ENCODE measurements around the gene SAT1. TPM values are rescaled to one million over a fixed set of nuclear protein-coding genes. Genes with fewer than 3 reads are reported as not detected.

SAT1 gene
- total RNA-seq, 1 donor from 2014 or later = 263 TPM

DNA sequence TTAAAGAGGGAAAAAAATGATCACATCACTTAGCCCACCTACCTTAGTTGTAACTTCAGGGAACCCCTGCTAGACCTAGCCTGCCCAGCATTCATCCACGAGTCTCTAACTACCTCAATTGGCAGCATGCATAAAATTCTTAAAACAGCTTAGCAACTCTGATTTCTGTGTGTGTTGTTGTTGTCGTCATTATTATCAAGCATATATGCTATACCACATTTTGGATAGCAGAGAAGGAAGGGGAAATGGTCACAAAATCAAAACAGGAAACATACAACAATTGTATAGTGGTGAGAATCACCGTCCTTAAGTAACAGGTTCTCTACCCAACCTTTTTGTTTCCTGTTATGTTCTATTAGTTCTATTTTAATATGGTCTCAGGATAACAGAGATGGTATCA is 37.2 kb upstream of the SAT1 start:
- no peak for DNase-seq (ENCODE audit: low spot score)
- Mint-ChIP-seq H3K36me3 (ENCODE audit: low read depth) (no peaks in the 10 kb centered on the region), H3K27ac (ENCODE audit: unreplicated experiment) (no peak overlapping the region), H3K4me1 (ENCODE audit: low read depth) (peaks cover 20% of the 10 kb centered on the region), H3K9me3 (ENCODE audit: low read depth) (no peaks in the 10 kb centered on the region), H3K27me3 (ENCODE audit: low read depth) (no peaks in the 10 kb centered on the region), H3K4me3 (ENCODE audit: unreplicated experiment) (no peak overlapping the region)
- TF ChIP-seq CTCF (IDR thresholded peaks at IDR 0.05) = no peak

- Mint-ChIP-seq H3K36me3 (ENCODE audit: low read depth) (no peaks in the 10 kb centered on the region), H3K27ac (ENCODE audit: unreplicated experiment) (no peak overlapping the region), H3K4me3 (ENCODE audit: unreplicated experiment) (no peak overlapping the region), H3K9me3 (ENCODE audit: low read depth) (no peaks in the 10 kb centered on the region), H3K4me1 (ENCODE audit: low read depth) (peaks cover 15% of the 10 kb centered on the region), H3K27me3 (ENCODE audit: low read depth) (no peaks in the 10 kb centered on the region)
- DNase-seq (ENCODE audit: low spot score) = no peak
- TF ChIP-seq CTCF (IDR thresholded peaks at IDR 0.05) = no peak
Observed at GRCh38 chrX:23749129-23749528, 33.8 kb upstream of the SAT1 start.

DNA sequence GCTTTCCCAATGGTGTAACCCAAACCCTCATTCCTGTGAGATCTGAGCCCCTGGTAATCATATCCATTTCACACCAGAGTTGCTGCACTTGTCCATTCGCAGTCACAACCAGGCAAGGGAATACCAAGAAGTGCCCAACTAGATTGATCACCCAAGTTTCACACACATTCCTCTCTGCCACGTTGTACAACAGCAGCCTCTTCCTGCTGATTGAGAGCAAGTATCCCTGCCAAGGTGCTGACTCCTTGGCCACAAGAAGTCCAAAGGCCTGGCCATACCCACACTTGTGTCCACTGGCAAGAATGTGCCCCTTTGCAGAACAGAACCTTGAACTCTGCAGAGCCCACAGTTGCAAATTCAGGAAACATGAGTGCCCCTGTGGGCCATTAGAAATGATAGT is 33.4 kb upstream of the SAT1 start:
- no peaks in the 10 kb centered on the region for H3K9me3 Mint-ChIP-seq (ENCODE audit: low read depth)
- no peak for TF ChIP-seq CTCF (IDR thresholded peaks at IDR 0.05)
- H3K36me3 Mint-ChIP-seq (ENCODE audit: low read depth) = no peaks in the 10 kb centered on the region
- H3K27me3 Mint-ChIP-seq (ENCODE audit: low read depth) = no peaks in the 10 kb centered on the region
- no peak for DNase-seq (ENCODE audit: low spot score)
- H3K4me3 Mint-ChIP-seq (ENCODE audit: unreplicated experiment) = no peak overlapping the region
- no peak overlapping the region for H3K27ac Mint-ChIP-seq (ENCODE audit: unreplicated experiment)
- H3K4me1 Mint-ChIP-seq (ENCODE audit: low read depth) = peaks cover 19% of the 10 kb centered on the region

DNA sequence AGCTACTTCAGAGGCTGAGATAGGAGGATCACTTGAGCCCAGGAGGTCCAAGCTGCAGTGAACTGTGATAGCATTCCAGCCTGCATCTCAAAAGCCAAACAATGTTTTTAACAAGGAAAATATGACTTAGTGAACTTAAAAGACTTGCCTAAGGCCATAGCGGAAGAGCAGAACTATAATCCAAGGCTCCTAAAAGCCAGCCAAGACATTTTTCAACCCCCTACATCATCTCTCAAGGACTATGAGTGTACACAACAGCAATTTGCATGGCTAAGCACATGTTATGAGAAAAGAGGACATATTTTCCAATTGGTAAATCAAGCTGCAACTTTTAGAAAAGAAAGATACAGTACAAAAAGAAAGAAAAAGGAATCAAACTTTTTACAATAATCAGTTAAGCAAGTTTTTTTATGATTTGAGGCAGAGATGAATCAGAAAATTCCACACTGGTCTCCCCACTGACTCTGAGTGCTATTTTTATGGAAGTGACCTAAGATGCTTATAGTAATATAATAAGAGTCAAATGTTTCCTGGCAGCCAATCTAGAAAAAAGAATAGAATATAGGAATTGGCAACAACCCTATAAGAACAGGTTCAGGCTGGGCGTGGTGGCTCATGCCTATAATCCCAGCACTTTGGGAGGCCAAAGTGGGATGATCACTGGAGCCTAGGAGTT is 30.1 kb upstream of the SAT1 start:
- Mint-ChIP-seq H3K4me1 (ENCODE audit: low read depth) (peaks cover 21% of the 10 kb centered on the region), H3K9me3 (ENCODE audit: low read depth) (no peaks in the 10 kb centered on the region), H3K27ac (ENCODE audit: unreplicated experiment) (peak overlapping the region; percentile 97), H3K4me3 (ENCODE audit: unreplicated experiment) (no peak overlapping the region), H3K27me3 (ENCODE audit: low read depth) (no peaks in the 10 kb centered on the region), H3K36me3 (ENCODE audit: low read depth) (no peaks in the 10 kb centered on the region)
- DNase-seq (ENCODE audit: low spot score) = no peak
- no peak for TF ChIP-seq CTCF (IDR thresholded peaks at IDR 0.05)

GRCh38 chrX:23754664-23755063 is 28.3 kb upstream of the SAT1 start:
- H3K27me3 Mint-ChIP-seq (ENCODE audit: low read depth) = no peaks in the 10 kb centered on the region
- no peak overlapping the region for H3K27ac Mint-ChIP-seq (ENCODE audit: unreplicated experiment)
- H3K4me3 Mint-ChIP-seq (ENCODE audit: unreplicated experiment) = no peak overlapping the region
- DNase-seq (ENCODE audit: low spot score) = no peak
- no peaks in the 10 kb centered on the region for H3K36me3 Mint-ChIP-seq (ENCODE audit: low read depth)
- peaks cover 21% of the 10 kb centered on the region for H3K4me1 Mint-ChIP-seq (ENCODE audit: low read depth)
- no peak for TF ChIP-seq CTCF (IDR thresholded peaks at IDR 0.05)
- H3K9me3 Mint-ChIP-seq (ENCODE audit: low read depth) = no peaks in the 10 kb centered on the region

All from chondrocyte (in vitro differentiated cells).